ENCODE results near the gene AHNAK. TPM values are rescaled to one million over a fixed set of nuclear protein-coding genes. Genes with fewer than 3 reads are reported as not detected.

Gene AHNAK
- total RNA-seq, 4 donors from 2014 or later = 571 to 1,016 (median 697) TPM

- Histone ChIP-seq H3K27me3 (no peaks in the 10 kb centered on the region), H3K4me3 (no peak overlapping the region), H3K9me3 (no peaks in the 10 kb centered on the region), H3K36me3 (no peaks in the 10 kb centered on the region), H3K4me1 (no peaks in the 10 kb centered on the region), H3K27ac (no peak overlapping the region)
- no peak for DNase-seq
- TF ChIP-seq POLR2A (IDR thresholded peaks at IDR 0.05) (no peak), CTCF (IDR thresholded peaks at IDR 0.05) (no peak)
These were observed 133.4 kb downstream of the AHNAK start for GRCh38 chr11:62413060-62413696.

- H3K36me3 ChIP-seq = no peaks in the 10 kb centered on the region
- no peak overlapping the region for H3K4me3 ChIP-seq
- H3K9me3 ChIP-seq = no peaks in the 10 kb centered on the region
- H3K27me3 ChIP-seq = no peaks in the 10 kb centered on the region
- H3K27ac ChIP-seq = no peak overlapping the region
- no peak for TF ChIP-seq CTCF (IDR thresholded peaks at IDR 0.05)
- TF ChIP-seq POLR2A (IDR thresholded peaks at IDR 0.05) = no peak
- no peaks in the 10 kb centered on the region for H3K4me1 ChIP-seq
- DNase-seq = no peak
These were observed 135.1 kb downstream of the AHNAK start for GRCh38 chr11:62411524-62411923.

GRCh38 chr11:62410972-62411371, 135.6 kb downstream of the AHNAK start:
- no peak for DNase-seq
- Histone ChIP-seq H3K27me3 (no peaks in the 10 kb centered on the region), H3K9me3 (no peaks in the 10 kb centered on the region), H3K36me3 (no peaks in the 10 kb centered on the region), H3K27ac (no peak overlapping the region), H3K4me3 (no peak overlapping the region), H3K4me1 (no peaks in the 10 kb centered on the region)
- TF ChIP-seq CTCF (IDR thresholded peaks at IDR 0.05) = no peak
- TF ChIP-seq POLR2A (IDR thresholded peaks at IDR 0.05) = no peak

GRCh38 chr11:62409831-62410230, 136.8 kb downstream of the AHNAK start:
- Histone ChIP-seq H3K4me1 (no peaks in the 10 kb centered on the region), H3K27me3 (no peaks in the 10 kb centered on the region), H3K36me3 (no peaks in the 10 kb centered on the region), H3K9me3 (no peaks in the 10 kb centered on the region), H3K4me3 (no peak overlapping the region), H3K27ac (no peak overlapping the region)
- no peak for TF ChIP-seq POLR2A (IDR thresholded peaks at IDR 0.05)
- TF ChIP-seq CTCF (IDR thresholded peaks at IDR 0.05) = no peak
- DNase-seq = no peak

GRCh38 chr11:62406034-62406433, 140.6 kb downstream of the AHNAK start:
- Histone ChIP-seq H3K27me3 (no peaks in the 10 kb centered on the region), H3K4me1 (peaks cover 0 to 18% (median 1%) of the 10 kb centered on the region in 4 donors), H3K36me3 (no peaks in the 10 kb centered on the region), H3K4me3 (no peak overlapping the region), H3K9me3 (no peaks in the 10 kb centered on the region), H3K27ac (no peak overlapping the region)
- DNase-seq = no peak
- no peak for TF ChIP-seq POLR2A (IDR thresholded peaks at IDR 0.05)
- TF ChIP-seq CTCF (IDR thresholded peaks at IDR 0.05) = no peak

GRCh38 chr11:62404901-62405300, 141.7 kb downstream of the AHNAK start:
- no peak overlapping the region for H3K27ac ChIP-seq
- DNase-seq = no peak

More at GRCh38 chr11:62404901-62405300, 141.7 kb downstream of the AHNAK start:
- TF ChIP-seq CTCF (IDR thresholded peaks at IDR 0.05) (no peak), POLR2A (IDR thresholded peaks at IDR 0.05) (no peak)
- no peaks in the 10 kb centered on the region for H3K36me3 ChIP-seq
- H3K4me1 ChIP-seq = peaks cover 0 to 30% (median 1%) of the 10 kb centered on the region in 4 donors
- no peaks in the 10 kb centered on the region for H3K9me3 ChIP-seq
- H3K27me3 ChIP-seq = no peaks in the 10 kb centered on the region
- H3K4me3 ChIP-seq = no peak overlapping the region

Measured in Peyer's patch (tissue), 4 donors.